Cardiac fibroblast (primary cell): ENCODE data around the gene MFAP2.

ENCODE experiments used
- DNase-seq, 2 donors: peaks; one replicate each; pipeline versions ENCODE4 v3.0.0 to v3.0.0-alpha.2; 2010; ENCODE audit warnings: low read depth in 2 of 2
- H3K4me3 ChIP-seq, 2 donors: replicated peaks in 1 of 2; 1 replicate in 1 of 2; 2 replicates in 1 of 2; pipeline ENCODE4 v1.5.1; 2011; ENCODE audit warnings: low read depth in 2 of 2, low read length in 2 of 2, mild to moderate bottlenecking in 2 of 2, moderate library complexity in 1 of 2
- CTCF ChIP-seq: IDR thresholded peaks from one replicate; pipeline ENCODE4 v1.5.1; 2011; ENCODE audit warnings: low read depth, mild to moderate bottlenecking, low read length, inconsistent platforms

Gene MFAP2

GRCh38 chr1:16980473-16981268, at the start of gene MFAP2:
MFAP2 (minus strand) TSS chr1:16980620; CDS start chr1:16978273, 2,347 bp downstream.
- TF ChIP-seq CTCF = no peak
- DNase-seq = peak; percentile 52 to 64
- peak within 1 kb of the TSS; percentile 78 to 82 for H3K4me3 ChIP-seq

- DNase-seq = no peak
- no peak for TF ChIP-seq CTCF
Measured at GRCh38 chr1:17030206-17030605, 49.8 kb upstream of the MFAP2 start.

GRCh38 chr1:17028662-17029188, 48.3 kb upstream of the MFAP2 start:
- H3K4me3 ChIP-seq = no peak overlapping the region
- DNase-seq = no peak
- TF ChIP-seq CTCF = no peak

More at GRCh38 chr1:17030206-17030605, 49.8 kb upstream of the MFAP2 start:
- H3K4me3 ChIP-seq = no peak overlapping the region

GRCh38 chr1:17027900-17028299, 47.5 kb upstream of the MFAP2 start:
- TF ChIP-seq CTCF = no peak
- DNase-seq = no peak

GRCh38 chr1:17027403-17027802, 47.0 kb upstream of the MFAP2 start:
- TF ChIP-seq CTCF = no peak
- H3K4me3 ChIP-seq = no peak overlapping the region
- DNase-seq = no peak

More at GRCh38 chr1:17027900-17028299, 47.5 kb upstream of the MFAP2 start:
- no peak overlapping the region for H3K4me3 ChIP-seq

GRCh38 chr1:17024721-17025120, 44.3 kb upstream of the MFAP2 start:
- TF ChIP-seq CTCF = no peak
- DNase-seq = no peak
- no peak overlapping the region for H3K4me3 ChIP-seq

GRCh38 chr1:17023573-17023972, 43.2 kb upstream of the MFAP2 start:
- DNase-seq = no peak
- H3K4me3 ChIP-seq = no peak overlapping the region
- no peak for TF ChIP-seq CTCF
